Lower leg skin (tissue), 3 donors: ENCODE measurements around the gene OR51G1.

Experiments
- CTCF ChIP-seq, 3 donors: fragments of 450-650 bp; IDR thresholded peaks; one replicate each; pipeline ENCODE4 v1.5.1; 2016; ENCODE audit warnings: antibody characterized with exemption in 3 of 3, mild to moderate bottlenecking in 3 of 3, moderate library complexity in 2 of 3
- POLR2A ChIP-seq, 2 donors: fragments of 450-650 bp; IDR thresholded peaks; one replicate each; pipeline ENCODE4 v1.6.1; 2016 to 2017; ENCODE audit warnings: antibody characterized with exemption in 2 of 2, mild to moderate bottlenecking in 1 of 2, moderate library complexity in 1 of 2

- no peak for TF ChIP-seq CTCF (IDR thresholded peaks at IDR 0.05)
- no peak for TF ChIP-seq POLR2A (IDR thresholded peaks at IDR 0.05)
Observed at GRCh38 chr11:4921796-4922195, 2.3 kb downstream of the OR51G1 start.
